ENCODE data around the gene ST3GAL4.

The ST3GAL4 gene

GRCh38 chr11:126354631-126355323, 709 bp upstream of the ST3GAL4 start:
- no peak for TF ChIP-seq CTCF (conservative IDR thresholded peaks at IDR 0.05; ENCODE audit: low read length)
- no peak for DNase-seq (ENCODE audit: low read depth)
- peak overlapping the region; percentile 87 for H3K4me3 ChIP-seq (ENCODE audit: low read length)

GRCh38 chr11:126355926-126356897, 726 bp downstream of the ST3GAL4 start:
- peak overlapping the region; percentile 87 for H3K4me3 ChIP-seq (ENCODE audit: low read length)
- peak; percentile 49 for DNase-seq (ENCODE audit: low read depth)
- TF ChIP-seq CTCF (conservative IDR thresholded peaks at IDR 0.05; ENCODE audit: low read length): 0 out of 2 replicates have a peak, but pooled peaks have one; percentile 7

- H3K4me3 ChIP-seq (ENCODE audit: low read length): peak overlapping the region; percentile 87
- DNase-seq (ENCODE audit: low read depth): no peak
- TF ChIP-seq CTCF (conservative IDR thresholded peaks at IDR 0.05; ENCODE audit: low read length): no peak
Measured at GRCh38 chr11:126357055-126357962, 1.8 kb downstream of the ST3GAL4 start.

- peak; percentile 29 for TF ChIP-seq CTCF (conservative IDR thresholded peaks at IDR 0.05; ENCODE audit: low read length)
- no peak for DNase-seq (ENCODE audit: low read depth)
- peak overlapping the region; percentile 87 for H3K4me3 ChIP-seq (ENCODE audit: low read length)
Measured at GRCh38 chr11:126357969-126358762, 2.7 kb downstream of the ST3GAL4 start.

GRCh38 chr11:126358763-126359160, 3.3 kb downstream of the ST3GAL4 start:
- no peak for DNase-seq (ENCODE audit: low read depth)

More at GRCh38 chr11:126358763-126359160, 3.3 kb downstream of the ST3GAL4 start:
- no peak for TF ChIP-seq CTCF (conservative IDR thresholded peaks at IDR 0.05; ENCODE audit: low read length)
- no peak overlapping the region for H3K4me3 ChIP-seq (ENCODE audit: low read length)

Data from AG10803 (cell line).